Activated T-cell treated with anti-CD3 and anti-CD28 coated beads, Interleukin-2, amount 50 U/mL, for 4 hours (primary cell): Measurements from ENCODE around the gene TMEM213. TPM values are rescaled to one million over a fixed set of nuclear protein-coding genes. Genes with fewer than 3 reads are reported as not detected.

Experiments
- ATAC-seq, 2 donors: fragments of 200-7000 bp; cut with Tn5 transposase; one replicate each; pipeline ENCODE4 v1.10.0; 2021
- DNase-seq: peaks from one replicate; pipeline ENCODE4 v3.0.0-alpha.2; 2020
- H3K27me3 Mint-ChIP-seq: one replicate; pipeline ENCODE4 v1.8.0; 2021; ENCODE audit warnings: low read depth, mixed read lengths
- H3K36me3 Mint-ChIP-seq: one replicate; pipeline ENCODE4 v1.8.0; 2022; ENCODE audit warnings: mixed read lengths; ENCODE audit not compliant: insufficient read depth
- H3K4me1 Mint-ChIP-seq: one replicate; pipeline ENCODE4 v1.8.0; 2021; ENCODE audit warnings: low read depth, mixed read lengths
- H3K4me3 Mint-ChIP-seq: one replicate; pipeline ENCODE4 v1.8.0; 2021; ENCODE audit warnings: mild to moderate bottlenecking, moderate library complexity, mixed read lengths
- H3K9me3 Mint-ChIP-seq: one replicate; pipeline ENCODE4 v1.8.0; 2021; ENCODE audit warnings: mixed read lengths
- total RNA-seq, 3 donors: library from RNA; stranded (reverse); gene quantifications; one replicate each; pipeline ENCODE4 v1.2.1, GENCODE V29; 2021

The TMEM213 gene
- total RNA-seq, 3 donors from 2014 or later: not detected

GRCh38 chr7:138882249-138882648, 84.5 kb downstream of the TMEM213 start:
- DNase-seq (no peak), ATAC-seq (peak; percentile 65 to 76)
- Mint-ChIP-seq H3K4me3 (peak overlapping the region; percentile 6), H3K9me3 (no peaks in the 10 kb centered on the region), H3K4me1 (peaks cover 17% of the 10 kb centered on the region), H3K27me3 (no peaks in the 10 kb centered on the region), H3K36me3 (no peaks in the 10 kb centered on the region)

- no peaks in the 10 kb centered on the region for H3K27me3 Mint-ChIP-seq
- DNase-seq (no peak), ATAC-seq (no peak)
- H3K4me3 Mint-ChIP-seq: no peak overlapping the region
- peaks cover 18% of the 10 kb centered on the region for H3K4me1 Mint-ChIP-seq
- H3K36me3 Mint-ChIP-seq: no peaks in the 10 kb centered on the region
- no peaks in the 10 kb centered on the region for H3K9me3 Mint-ChIP-seq
Measured at GRCh38 chr7:138885383-138886147, 87.8 kb downstream of the TMEM213 start.

DNA sequence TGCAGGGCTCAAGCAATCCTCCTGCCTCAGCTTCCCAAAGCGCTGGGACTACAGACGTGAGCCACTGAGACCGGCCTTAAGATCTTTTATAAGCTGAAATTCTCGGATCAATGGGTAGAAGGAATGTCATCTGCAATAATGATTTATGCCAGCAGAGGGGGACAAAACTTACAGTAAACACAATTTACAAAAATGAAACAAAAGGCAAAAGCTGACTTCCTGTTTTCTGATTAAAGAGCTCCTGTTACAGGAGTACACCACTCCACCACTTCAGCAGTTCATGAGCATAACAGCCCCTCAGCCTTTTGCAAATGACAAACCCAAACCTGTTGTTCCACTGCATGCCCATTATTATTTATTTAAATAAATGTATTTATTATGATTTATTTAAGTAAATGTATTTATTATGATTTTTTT, 88.7 kb downstream of the TMEM213 start:
- H3K4me1 Mint-ChIP-seq: peaks cover 17% of the 10 kb centered on the region
- H3K36me3 Mint-ChIP-seq: no peaks in the 10 kb centered on the region
- no peaks in the 10 kb centered on the region for H3K9me3 Mint-ChIP-seq
- no peak overlapping the region for H3K4me3 Mint-ChIP-seq
- DNase-seq (peak; percentile 12), ATAC-seq (peak; percentile 59 to 65)
- no peaks in the 10 kb centered on the region for H3K27me3 Mint-ChIP-seq

- peaks cover 10% of the 10 kb centered on the region for H3K4me1 Mint-ChIP-seq
- H3K9me3 Mint-ChIP-seq: no peaks in the 10 kb centered on the region
- ATAC-seq (no peak), DNase-seq (no peak)
- no peaks in the 10 kb centered on the region for H3K36me3 Mint-ChIP-seq
- H3K4me3 Mint-ChIP-seq: no peak overlapping the region
- no peaks in the 10 kb centered on the region for H3K27me3 Mint-ChIP-seq
Measured at GRCh38 chr7:138887085-138887710, 89.4 kb downstream of the TMEM213 start.

Other genes with a start within 250 kb of the TMEM213 start
- gene SVOPL, start 96.6 kb upstream of the TMEM213 start, total RNA-seq: not detected
- not detected for gene ATP6V0A4, start 202 bp downstream of the TMEM213 start, total RNA-seq
- gene KIAA1549, start 183.4 kb downstream of the TMEM213 start, total RNA-seq: under 1 TPM; 0.27 to 0.53 (median 0.46) TPM
- 1 to 10 TPM; 7.0 to 8.3 (median 7.3) TPM for gene ZC3HAV1L, start 238.0 kb downstream of the TMEM213 start, total RNA-seq